ENCODE measurements around the gene CYP4F11. TPM values are rescaled to one million over a fixed set of nuclear protein-coding genes. Genes with fewer than 3 reads are reported as not detected.

Gene CYP4F11
- total RNA-seq, 3 donors from 2014 or later: 2.1 to 13.1 (median 8.8) TPM

GRCh38 chr19:15948223-15949058, 14.1 kb upstream of the CYP4F11 start, which contains the start of gene OR10H4:
TSS of gene OR10H4 (plus strand) at chr19:15949008. CDS start at chr19:15949008, 0 bp downstream.
- H3K4me1 ChIP-seq (ENCODE audit: low read depth): no peaks in the 10 kb centered on the region
- no peak for ATAC-seq
- no peaks in the 10 kb centered on the region for H3K36me3 ChIP-seq (ENCODE audit: low read depth)
- TF ChIP-seq CTCF (IDR thresholded peaks at IDR 0.05): no peak
- intact Hi-C loops (cut with DNase I, micrococcal nuclease): no loop called here
- no peak for DNase-seq
- no peak within 1 kb of the TSS for H3K4me3 ChIP-seq
- peaks cover 17% of the 10 kb centered on the region for H3K9me3 ChIP-seq

GRCh38 chr19:15945301-15945700, 11.0 kb upstream of the CYP4F11 start:
- intact Hi-C loops (cut with DNase I, micrococcal nuclease): no loop called here

GRCh38 chr19:15944401-15944800, 10.1 kb upstream of the CYP4F11 start:
- no peak for DNase-seq
- H3K36me3 ChIP-seq (ENCODE audit: low read depth): no peaks in the 10 kb centered on the region
- no peaks in the 10 kb centered on the region for H3K4me1 ChIP-seq (ENCODE audit: low read depth)
- intact Hi-C loops (cut with DNase I, micrococcal nuclease): no loop called here
- peaks cover 16% of the 10 kb centered on the region for H3K9me3 ChIP-seq
- TF ChIP-seq CTCF (IDR thresholded peaks at IDR 0.05): no peak
- no peak overlapping the region for H3K4me3 ChIP-seq
- no peak for ATAC-seq

More at GRCh38 chr19:15945301-15945700, 11.0 kb upstream of the CYP4F11 start:
- DNase-seq (no peak), ATAC-seq (no peak)
- TF ChIP-seq CTCF (IDR thresholded peaks at IDR 0.05): no peak
- H3K36me3 ChIP-seq (ENCODE audit: low read depth): no peaks in the 10 kb centered on the region
- no peak overlapping the region for H3K4me3 ChIP-seq
- no peaks in the 10 kb centered on the region for H3K4me1 ChIP-seq (ENCODE audit: low read depth)
- peaks cover 17% of the 10 kb centered on the region for H3K9me3 ChIP-seq

- H3K4me3 ChIP-seq: no peak overlapping the region
- H3K4me1 ChIP-seq (ENCODE audit: low read depth): no peaks in the 10 kb centered on the region
- H3K9me3 ChIP-seq: no peaks in the 10 kb centered on the region
- intact Hi-C loops (cut with DNase I, micrococcal nuclease): no loop called here
- no peak for ATAC-seq
- no peaks in the 10 kb centered on the region for H3K36me3 ChIP-seq (ENCODE audit: low read depth)
- no peak for DNase-seq
- TF ChIP-seq CTCF (IDR thresholded peaks at IDR 0.05): no peak
These were observed 3.4 kb upstream of the CYP4F11 start for GRCh38 chr19:15937771-15938170.

- Histone ChIP-seq H3K9me3 (no peaks in the 10 kb centered on the region), H3K36me3 (ENCODE audit: low read depth) (no peaks in the 10 kb centered on the region), H3K4me1 (ENCODE audit: low read depth) (no peaks in the 10 kb centered on the region), H3K4me3 (no peak overlapping the region)
- TF ChIP-seq CTCF (IDR thresholded peaks at IDR 0.05): no peak
- DNase-seq (no peak), ATAC-seq (no peak)
- intact Hi-C loops (cut with DNase I, micrococcal nuclease): no loop called here
These were observed 2.6 kb upstream of the CYP4F11 start for GRCh38 chr19:15936950-15937349.
